ENCODE measurements around the gene ZBED6. TPM values are rescaled to one million over a fixed set of nuclear protein-coding genes. Genes with fewer than 3 reads are reported as not detected.
"Not testable (repeated sequence)": the region's sequence is repeated elsewhere in the genome, so short reads cannot be mapped to it uniquely, and the experiment has no call there.

The ZBED6 gene
- total RNA-seq, 1 donor from 2014 or later = 4.5 TPM

- H3K27me3 ChIP-seq (ENCODE audit: control insufficient read depth, insufficient read depth, low read length) = no peaks in the 10 kb centered on the region
- H3K36me3 ChIP-seq (ENCODE audit: control insufficient read depth, insufficient read depth, low read length) = no peaks in the 10 kb centered on the region
- H3K4me3 ChIP-seq (ENCODE audit: low read depth, low read length) = no peak overlapping the region
- TF ChIP-seq CTCF (IDR thresholded peaks at IDR 0.05; ENCODE audit: insufficient read depth, low read length, severe bottlenecking) = no peak
- no peak for FAIRE-seq
- no peak for DNase-seq (ENCODE audit: low read depth)
Observed at GRCh38 chr1:203791498-203791897, 3.9 kb upstream of the ZBED6 start.

- Histone ChIP-seq H3K27me3 (ENCODE audit: control insufficient read depth, insufficient read depth, low read length) (no peaks in the 10 kb centered on the region), H3K36me3 (ENCODE audit: control insufficient read depth, insufficient read depth, low read length) (no peaks in the 10 kb centered on the region), H3K4me3 (ENCODE audit: low read depth, low read length) (no peak overlapping the region)
- DNase-seq (ENCODE audit: low read depth) = peak; percentile 32
- no peak for FAIRE-seq
- no peak for TF ChIP-seq CTCF (IDR thresholded peaks at IDR 0.05; ENCODE audit: insufficient read depth, low read length, severe bottlenecking)
Observed at GRCh38 chr1:203792486-203792885, 2.9 kb upstream of the ZBED6 start.

- FAIRE-seq; H3K4me3 ChIP-seq (ENCODE audit: low read depth, low read length); H3K27me3 ChIP-seq (ENCODE audit: control insufficient read depth, insufficient read depth, low read length); H3K36me3 ChIP-seq (ENCODE audit: control insufficient read depth, insufficient read depth, low read length); DNase-seq (ENCODE audit: low read depth): not testable (repeated sequence)
Observed at GRCh38 chr1:203793561-203793960, 1.9 kb upstream of the ZBED6 start.

GRCh38 chr1:203794764-203795440 lies 521 bp upstream of the ZBED6 start:
- Histone ChIP-seq H3K36me3 (ENCODE audit: control insufficient read depth, insufficient read depth, low read length) (peaks cover 6% of the 10 kb centered on the region), H3K4me3 (ENCODE audit: low read depth, low read length) (peak overlapping the region; percentile 7), H3K27me3 (ENCODE audit: control insufficient read depth, insufficient read depth, low read length) (no peaks in the 10 kb centered on the region)
- no peak for TF ChIP-seq CTCF (IDR thresholded peaks at IDR 0.05; ENCODE audit: insufficient read depth, low read length, severe bottlenecking)
- no peak for FAIRE-seq
- no peak for DNase-seq (ENCODE audit: low read depth)

GRCh38 chr1:203796236-203796605 lies 798 bp downstream of the ZBED6 start:
- H3K36me3 ChIP-seq (ENCODE audit: control insufficient read depth, insufficient read depth, low read length) = peaks cover 6% of the 10 kb centered on the region
- no peaks in the 10 kb centered on the region for H3K27me3 ChIP-seq (ENCODE audit: control insufficient read depth, insufficient read depth, low read length)
- FAIRE-seq (no peak), DNase-seq (ENCODE audit: low read depth) (peak; percentile 33)
- no peak for TF ChIP-seq CTCF (IDR thresholded peaks at IDR 0.05; ENCODE audit: insufficient read depth, low read length, severe bottlenecking)
- H3K4me3 ChIP-seq (ENCODE audit: low read depth, low read length) = peak overlapping the region; percentile 75

- FAIRE-seq = no peak
- no peak for TF ChIP-seq CTCF (IDR thresholded peaks at IDR 0.05; ENCODE audit: insufficient read depth, low read length, severe bottlenecking)
- H3K4me3 ChIP-seq (ENCODE audit: low read depth, low read length) = no peak overlapping the region
- no peaks in the 10 kb centered on the region for H3K27me3 ChIP-seq (ENCODE audit: control insufficient read depth, insufficient read depth, low read length)
- peaks cover 6% of the 10 kb centered on the region for H3K36me3 ChIP-seq (ENCODE audit: control insufficient read depth, insufficient read depth, low read length)
- no peak for DNase-seq (ENCODE audit: low read depth)
Observed at GRCh38 chr1:203797216-203797615, 1.8 kb downstream of the ZBED6 start.
